ENCODE measurements around the gene CXCL11. TPM values are rescaled to one million over a fixed set of nuclear protein-coding genes. Genes with fewer than 3 reads are reported as not detected.

CXCL11 gene
- total and polyA plus RNA-seq, 2 of the 13 experiments (the other 11 are each of a cell fraction or from before 2014, with no cell fraction given): 0.08 TPM; not detected in 1

GRCh38 chr4:76072760-76073159, 36.9 kb upstream of the CXCL11 start:
- Histone ChIP-seq H3K4me1 (ENCODE audit: insufficient read depth, low read length) (no peaks in the 10 kb centered on the region), H3K36me3 (replicated peaks in 1 of 2; ENCODE audit: control insufficient read depth in 1 of 2, insufficient read depth in 2 of 2, low read length in 2 of 2) (no peaks in the 10 kb centered on the region), H3K27me3 (ENCODE audit: control insufficient read depth in 1 of 2, insufficient read depth in 2 of 2, low read length in 2 of 2) (0 out of 5 replicates have a peak, but pooled peaks cover 0 to 6% of the 10 kb centered on the region in 2 experiments), H3K4me2 (ENCODE audit: low read depth, low read length) (no peak overlapping the region), H3K4me3 (replicated peaks in 1 of 3; ENCODE audit: insufficient read depth in 1 of 3, low read depth in 2 of 3, low read length in 3 of 3) (no peak overlapping the region), H2AFZ (ENCODE audit: low read length) (no peak overlapping the region), H3K27ac (ENCODE audit: extremely low read length, insufficient read depth, low read length) (no peak overlapping the region), H4K20me1 (ENCODE audit: insufficient read depth, low read length) (no peaks in the 10 kb centered on the region), H3K79me2 (ENCODE audit: insufficient read depth, low read length) (no peaks in the 10 kb centered on the region), H3K9ac (ENCODE audit: insufficient read depth, low read depth, low read length) (no peak overlapping the region), H3K9me3 (ENCODE audit: low read length) (no peaks in the 10 kb centered on the region)
- in situ Hi-C loops (cut with HindIII; ENCODE audit: extremely low pct_ligation_motif_present, low pct_unique_long_range_greater_than_20kb): no loop called here
- ATAC-seq (no peak), DNase-seq (ENCODE audit: low spot score) (no peak), FAIRE-seq (no peak)
- POLR2A ChIA-PET: no interaction called here
- CTCF ChIA-PET (ENCODE audit: low intra/inter-chr PET ratio, low total read pairs): no interaction called here
- WGBS (ENCODE audit: low lambda C conversion rate): 26% methylated on average over 4 of the region's 4 CpGs
- BruUV-seq (replicated peaks): no TSS peak
- intact Hi-C loops (cut with micrococcal nuclease; ENCODE audit: unreplicated experiment): no loop called here
- no peak for TF ChIP-seq NFE2L2 (IDR thresholded peaks at IDR 0.05; ENCODE audit: low read length)
- TF ChIP-seq SMAD9 (CRISPR knock-in tag; IDR thresholded peaks at IDR 0.05): no peak
- no peak for TF ChIP-seq ATF6 (CRISPR knock-in tag; conservative IDR thresholded peaks at IDR 0.05)
- TF ChIP-seq RBM39 (IDR thresholded peaks at IDR 0.05; ENCODE audit: low read depth, low read length, poor library complexity, severe bottlenecking): no peak
- no peak for TF ChIP-seq TOE1 (CRISPR knock-in tag; IDR thresholded peaks at IDR 0.05)
- TF ChIP-seq MED8 (CRISPR knock-in tag; IDR thresholded peaks at IDR 0.05; ENCODE audit: insufficient replicate concordance): no peak
- no peak for TF ChIP-seq ZNF253 (CRISPR knock-in tag; IDR thresholded peaks at IDR 0.05; ENCODE audit: borderline replicate concordance)
- no peak for TF ChIP-seq ZFP62 (CRISPR knock-in tag; IDR thresholded peaks at IDR 0.05)
- TF ChIP-seq ZNF619 (CRISPR knock-in tag; IDR thresholded peaks at IDR 0.05): no peak
- no peak for TF ChIP-seq HOXA5 (CRISPR knock-in tag; IDR thresholded peaks at IDR 0.05)
- TF ChIP-seq ZIK1 (CRISPR knock-in tag; IDR thresholded peaks at IDR 0.05; ENCODE audit: borderline replicate concordance, low read depth): no peak
- TF ChIP-seq DR1 (CRISPR knock-in tag; IDR thresholded peaks at IDR 0.05): no peak
- no peak for TF ChIP-seq XRCC5 (optimal IDR thresholded peaks at IDR 0.05; ENCODE audit: low read length)
